ENCODE measurements around the gene CLCF1.

The CLCF1 gene

GRCh38 chr11:67376063-67376820 lies 2.8 kb upstream of the CLCF1 start:
- DNase-seq (ENCODE audit: low read depth in 4 of 4, low spot score in 1 of 4): no peak

DNA sequence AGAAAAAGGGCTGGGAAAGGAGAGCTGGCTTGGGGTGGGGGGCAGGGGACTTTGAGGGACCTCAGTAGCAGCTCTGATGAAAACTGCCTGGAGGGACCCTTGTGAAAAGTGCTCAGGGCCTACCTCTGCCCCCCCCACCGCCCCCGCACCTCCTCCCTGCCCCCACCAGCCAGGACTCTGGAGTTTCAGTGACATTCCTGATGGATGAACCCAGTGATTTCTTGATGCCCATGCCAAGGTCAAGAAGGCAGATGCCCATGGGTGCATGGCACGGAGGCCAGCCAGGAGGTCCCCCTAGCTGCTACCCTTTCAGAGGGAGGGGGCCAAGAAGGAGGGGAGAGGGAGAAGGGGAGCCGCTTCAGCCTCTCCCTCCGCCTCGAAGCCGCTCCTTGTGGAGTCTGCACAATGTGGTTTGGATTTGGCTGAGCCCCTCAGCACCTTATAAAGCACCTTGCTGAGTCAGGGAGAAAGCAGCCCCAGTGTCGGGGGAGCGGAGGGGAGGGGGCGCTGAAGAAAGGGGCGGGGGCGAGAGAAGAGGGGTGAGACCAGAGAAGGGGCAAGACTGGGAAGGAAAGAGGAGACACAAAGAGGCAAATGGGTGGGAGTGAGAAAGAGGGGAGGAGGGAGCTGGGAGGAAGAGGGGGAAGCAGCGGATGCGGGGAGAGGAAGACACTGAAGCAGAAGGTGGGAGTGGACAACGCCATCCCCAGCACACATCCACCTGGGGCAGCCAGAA lies 2.1 kb upstream of the CLCF1 start:
- DNase-seq (ENCODE audit: low read depth in 4 of 4, low spot score in 1 of 4): no peak

DNA sequence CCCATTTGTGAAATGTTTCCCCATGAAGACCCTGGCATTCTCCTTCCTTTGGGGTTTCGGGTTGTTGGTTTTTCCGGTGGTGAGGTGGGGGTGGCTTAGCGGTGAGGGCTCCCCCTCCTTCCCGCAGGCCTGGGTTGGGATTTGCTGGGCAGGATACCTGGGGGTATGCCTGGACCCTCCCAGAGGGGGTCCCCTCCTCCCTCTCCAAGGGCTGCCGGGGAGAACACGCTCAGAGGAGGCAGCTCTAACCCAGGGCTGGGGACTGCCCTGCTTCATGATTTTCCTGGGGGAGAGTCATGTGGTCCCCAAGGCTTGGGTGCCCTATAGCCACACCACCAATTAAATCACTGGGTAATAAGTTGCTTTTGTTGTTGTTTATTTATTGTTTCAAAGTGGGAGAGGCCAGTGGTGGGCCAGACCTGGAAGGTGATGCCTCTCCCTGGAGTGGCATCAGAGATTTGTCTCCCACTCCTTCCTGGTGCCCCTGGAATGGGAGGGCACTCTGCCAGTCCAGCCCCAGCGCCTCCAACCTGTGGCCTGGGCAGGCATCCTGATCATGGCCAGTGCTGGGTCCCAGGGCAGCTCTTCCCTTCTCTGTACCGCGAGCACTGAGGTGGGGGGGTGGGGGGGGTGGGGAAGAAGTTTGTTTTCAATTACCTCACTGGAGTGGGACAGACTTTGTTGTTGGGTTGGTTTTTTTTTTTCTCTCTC lies 1.3 kb upstream of the CLCF1 start:
- no peak for DNase-seq (ENCODE audit: low read depth in 4 of 4, low spot score in 1 of 4)

DNA sequence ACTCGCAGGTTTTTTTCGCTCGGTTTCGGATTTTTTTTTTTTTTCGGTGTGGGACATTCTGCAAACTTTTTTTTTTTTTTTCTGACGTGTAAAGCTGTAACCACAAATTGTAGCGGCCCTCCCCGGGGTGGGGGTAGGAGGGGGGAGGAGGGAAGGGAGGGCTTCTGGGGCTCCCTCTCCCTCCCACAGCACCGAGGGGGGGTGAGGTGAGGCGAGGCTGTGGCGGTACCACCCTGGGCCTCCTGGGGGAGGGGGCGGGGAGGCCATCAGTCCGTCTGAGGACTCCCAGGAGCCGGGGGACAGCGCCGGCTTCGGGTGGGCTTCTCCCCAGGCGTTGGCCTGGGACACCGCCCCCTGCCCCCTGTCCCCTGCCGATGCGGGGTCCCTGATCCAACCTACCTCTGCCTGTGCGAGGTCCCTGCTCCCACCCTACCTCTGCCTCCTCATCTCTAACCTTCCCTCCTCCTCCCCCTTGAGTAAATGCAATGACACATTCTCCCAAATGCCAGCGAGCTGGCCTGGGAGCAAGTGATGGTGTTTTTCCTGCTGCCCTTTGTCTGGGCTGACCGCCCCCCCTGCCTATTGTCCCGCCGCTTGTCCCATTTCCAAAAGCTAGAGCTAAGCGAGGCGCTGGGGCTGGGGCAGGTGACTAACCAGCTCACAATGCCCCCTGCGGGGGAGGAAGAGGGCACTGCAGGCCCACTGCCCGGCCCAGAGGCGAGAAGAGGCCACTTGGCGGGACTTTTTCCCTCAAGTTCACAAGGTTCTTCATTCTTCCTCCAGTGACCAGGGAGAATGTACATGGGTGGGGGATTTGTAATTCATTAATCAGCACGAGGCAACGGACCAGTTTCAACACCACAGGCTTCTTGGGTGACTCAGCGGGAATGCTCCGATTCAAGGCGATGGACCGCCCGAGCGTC lies 511 bp upstream of the CLCF1 start:
- no peak for DNase-seq (ENCODE audit: low read depth in 4 of 4, low spot score in 1 of 4)

DNA sequence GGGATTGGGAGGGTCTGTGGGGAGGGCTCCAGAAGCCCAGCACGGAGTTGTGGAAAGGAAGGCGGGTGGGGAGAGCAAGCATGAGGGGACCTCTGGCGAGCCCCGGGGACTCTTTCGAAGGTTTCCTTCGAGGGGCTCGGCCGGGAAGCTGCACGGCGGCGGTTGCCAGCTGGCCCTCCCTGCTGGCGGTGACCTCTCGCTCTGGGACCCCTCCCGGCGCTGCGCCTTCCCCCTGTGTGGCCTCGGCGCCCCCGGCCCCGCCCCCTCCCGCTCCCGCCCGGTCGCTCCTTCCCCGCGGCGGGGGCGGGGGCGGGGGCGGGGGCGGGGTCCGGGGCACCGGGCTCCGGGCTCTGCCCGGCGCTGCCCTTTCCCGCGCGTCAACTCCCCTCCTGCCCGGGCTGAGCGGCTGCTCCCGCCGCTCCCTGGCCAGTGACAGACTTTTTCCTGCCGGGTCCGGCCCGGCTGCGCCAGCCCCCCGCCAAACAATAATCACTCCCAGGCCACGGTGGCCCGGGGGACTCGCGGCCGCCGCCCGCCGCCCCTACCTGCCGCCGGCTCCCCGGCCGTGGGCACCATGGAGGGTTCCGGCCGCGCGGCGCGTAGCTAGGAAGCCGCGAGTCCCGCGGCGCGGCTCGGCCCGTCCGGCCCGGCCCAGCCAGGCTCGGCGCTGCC lies 941 bp downstream of the CLCF1 start:
- DNase-seq (ENCODE audit: low read depth in 4 of 4, low spot score in 1 of 4): no peak

DNA sequence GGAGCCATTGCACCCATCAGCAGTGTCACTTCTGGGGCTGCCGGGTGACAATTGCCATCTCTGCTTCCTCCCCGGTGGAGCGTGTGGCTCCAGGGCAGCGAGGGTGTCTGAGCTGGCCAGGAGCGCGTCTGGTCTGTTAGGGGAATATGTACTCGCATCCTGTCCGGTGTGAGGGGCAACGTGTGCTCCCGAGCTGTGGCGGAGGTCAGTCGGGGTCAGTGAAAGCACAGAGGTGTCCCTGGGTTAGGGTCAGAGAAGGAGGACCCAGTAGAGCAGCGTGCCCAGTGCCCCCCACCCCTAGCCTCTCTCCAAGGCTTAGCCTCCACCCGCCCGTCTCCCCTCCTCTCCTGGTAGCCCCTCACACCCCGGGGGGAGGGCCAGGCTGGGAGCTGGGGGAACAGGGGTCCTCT lies 1.5 kb downstream of the CLCF1 start:
- DNase-seq (ENCODE audit: low read depth in 4 of 4, low spot score in 1 of 4): no peak

DNA sequence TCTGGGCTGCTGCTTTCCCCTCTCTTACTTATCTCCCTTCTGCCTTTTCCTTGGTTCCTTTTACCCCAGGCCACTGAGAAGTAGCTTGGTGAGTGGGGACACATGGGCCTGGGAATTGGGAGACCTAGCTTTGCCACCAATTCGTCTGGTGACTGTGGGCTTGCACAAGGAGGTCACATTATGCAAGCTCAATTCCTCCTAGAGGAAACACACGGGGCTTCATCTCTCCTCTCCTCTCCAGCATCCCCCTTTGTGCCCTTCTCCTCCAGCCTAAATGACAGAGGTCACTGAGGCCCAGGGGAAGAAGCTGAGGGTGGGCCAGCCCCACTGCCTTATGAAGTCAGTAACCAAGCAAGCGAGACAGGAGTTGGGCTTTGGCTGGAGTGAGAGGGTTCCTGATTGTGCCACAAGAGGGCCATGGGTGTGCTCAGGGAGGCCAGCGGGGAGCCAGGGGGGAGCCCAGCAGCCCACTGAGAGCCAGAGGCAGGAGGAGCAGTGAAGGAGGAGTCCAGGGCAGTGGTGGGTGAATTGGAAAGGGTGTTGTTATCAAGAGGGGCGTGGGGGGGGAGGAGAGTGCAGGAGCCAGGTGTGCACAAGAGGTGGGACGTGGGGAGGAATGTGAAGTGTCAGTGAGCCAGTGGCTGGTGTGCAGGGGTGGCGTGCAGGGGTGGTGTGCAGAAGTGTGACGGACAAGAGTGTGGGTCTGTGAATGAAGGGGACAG lies 2.0 kb downstream of the CLCF1 start:
- no peak for DNase-seq (ENCODE audit: low read depth in 4 of 4, low spot score in 1 of 4)

GRCh38 chr11:67370351-67371076 lies 2.9 kb downstream of the CLCF1 start:
- no peak for DNase-seq (ENCODE audit: low read depth in 4 of 4, low spot score in 1 of 4)

GRCh38 chr11:67369801-67370284 lies 3.6 kb downstream of the CLCF1 start:
- DNase-seq (ENCODE audit: low read depth in 4 of 4, low spot score in 1 of 4): no peak

- no peak for DNase-seq (ENCODE audit: low read depth in 4 of 4, low spot score in 1 of 4)
These were observed 4.1 kb downstream of the CLCF1 start for GRCh38 chr11:67369275-67369674.

GRCh38 chr11:67368621-67369020 lies 4.8 kb downstream of the CLCF1 start:
- DNase-seq (ENCODE audit: low read depth in 4 of 4, low spot score in 1 of 4): no peak

DNA sequence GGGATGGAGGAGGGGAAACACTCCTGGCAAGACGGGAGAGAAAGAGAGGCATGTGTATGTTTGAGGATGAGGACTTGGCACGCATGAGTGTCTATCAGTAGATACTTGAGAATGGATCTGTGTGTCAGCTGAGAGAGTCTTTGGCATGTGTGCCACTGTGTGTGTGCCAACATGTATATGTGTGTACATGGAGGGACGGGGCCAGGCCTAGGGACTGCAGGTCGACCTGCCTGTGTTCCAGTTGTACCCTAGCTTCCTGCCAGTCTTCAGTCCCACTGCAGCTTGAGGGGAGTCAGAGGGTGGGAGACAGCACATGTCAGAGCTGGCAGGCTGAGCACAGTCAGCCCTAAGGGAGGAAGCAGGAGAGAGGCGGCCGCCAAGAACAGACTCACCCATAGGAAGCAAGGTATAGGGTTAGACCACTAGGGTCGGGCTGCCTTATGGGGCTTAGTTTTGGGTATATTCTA lies 5.6 kb downstream of the CLCF1 start:
- DNase-seq (ENCODE audit: low read depth in 4 of 4, low spot score in 1 of 4): no peak

GRCh38 chr11:67366961-67367760 lies 6.2 kb downstream of the CLCF1 start:
- no peak for DNase-seq (ENCODE audit: low read depth in 4 of 4, low spot score in 1 of 4)

- DNase-seq (ENCODE audit: low read depth in 4 of 4, low spot score in 1 of 4): no peak
These were observed 6.9 kb downstream of the CLCF1 start for GRCh38 chr11:67366546-67366945.

GRCh38 chr11:67365736-67366444 lies 7.5 kb downstream of the CLCF1 start:
- DNase-seq (ENCODE audit: low read depth in 4 of 4, low spot score in 1 of 4): no peak

DNA sequence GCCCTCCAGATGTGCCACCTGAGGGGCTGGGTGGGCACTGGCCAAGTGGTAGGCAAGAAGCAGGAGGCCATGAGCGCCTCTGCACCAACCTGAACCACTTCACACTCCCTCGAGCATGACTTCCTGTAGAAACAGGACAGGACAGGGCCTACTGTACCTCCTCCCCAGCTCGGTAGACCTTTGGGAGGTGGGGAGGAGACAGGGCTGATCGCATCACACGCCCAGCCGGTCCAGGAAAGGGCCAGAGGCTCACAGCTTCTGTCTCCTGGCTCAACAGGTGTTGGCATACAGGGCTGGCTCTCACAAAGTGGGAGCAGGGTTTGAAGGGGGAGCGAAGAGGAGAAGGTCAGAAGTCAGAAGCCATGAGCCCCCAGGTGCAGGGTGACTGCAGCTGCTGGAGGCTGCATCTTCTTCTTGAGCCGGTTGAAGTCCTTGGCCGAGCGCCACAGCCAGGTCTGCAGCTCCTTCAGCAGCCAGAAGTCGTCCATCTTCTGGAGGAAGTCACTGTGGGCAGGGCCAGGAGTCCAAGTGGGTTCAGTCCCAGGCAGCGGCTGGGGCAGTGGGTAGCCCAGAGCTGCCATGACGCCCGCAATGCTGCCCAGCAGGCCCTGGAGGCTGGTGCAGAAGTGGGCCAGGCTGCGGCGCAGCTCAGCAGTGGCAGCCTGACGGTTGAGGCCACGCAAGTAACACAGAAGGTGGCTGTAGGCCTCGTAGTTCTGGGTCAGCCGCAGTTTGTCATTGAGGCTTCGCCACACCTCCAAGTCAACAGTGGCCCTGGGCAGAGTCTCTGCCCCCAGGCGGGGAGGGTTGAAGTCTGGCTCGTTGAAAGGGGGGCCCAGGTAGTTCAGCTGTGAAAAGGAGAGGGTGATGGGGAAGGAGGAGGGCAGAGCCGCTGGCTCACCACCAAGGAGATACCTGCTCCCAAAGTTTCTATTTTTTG lies 8.3 kb downstream of the CLCF1 start:
- no peak for DNase-seq (ENCODE audit: low read depth in 4 of 4, low spot score in 1 of 4)

Measured in stimulated activated CD4-positive, alpha-beta T cell treated with anti-CD3 and anti-CD28 coated beads, Interleukin-1b, Interleukin-23, amount 100 ng/mL, for 24 hours (primary cell).